Left lung (tissue), 10 donors: ENCODE results near the gene PAK4. TPM values are rescaled to one million over a fixed set of nuclear protein-coding genes. Genes with fewer than 3 reads are reported as not detected.

Experiments
- ATAC-seq: fragments of 200-7000 bp; cut with Tn5 transposase; one replicate; pipeline ENCODE4 v1.9.1; 2020; ENCODE audit warnings: moderate library complexity
- DNase-seq, 4 donors: peaks; one replicate each; pipeline ENCODE4 v3.0.0-alpha.2; 2013 to 2020
- H3K27ac ChIP-seq, 2 donors: fragments of 200-600 bp; sonication (generic) in 1 of 2; one replicate each; pipeline versions ENCODE4 v1.5.0 to v1.8.0; 2020 to 2021
- H3K27me3 ChIP-seq, 2 donors: fragments of 200-600 bp; sonication (generic) in 1 of 2; one replicate each; pipeline versions ENCODE4 v1.5.0 to v1.8.0; 2020 to 2021
- H3K36me3 ChIP-seq, 2 donors: fragments of 200-600 bp; sonication (generic) in 1 of 2; one replicate each; pipeline versions ENCODE4 v1.5.0 to v1.8.0; 2020 to 2021
- H3K4me1 ChIP-seq, 2 donors: fragments of 200-600 bp; one replicate each; pipeline ENCODE4 v1.8.0; 2021
- H3K4me3 ChIP-seq, 2 donors: fragments of 200-600 bp; sonication (generic) in 1 of 2; one replicate each; pipeline versions ENCODE4 v1.5.0 to v1.8.0; 2020 to 2021; ENCODE audit warnings: mild to moderate bottlenecking in 1 of 2
- H3K9me3 ChIP-seq, 2 donors: fragments of 200-600 bp; sonication (generic) in 1 of 2; one replicate each; pipeline versions ENCODE4 v1.5.0 to v1.8.0; 2020 to 2021
- intact Hi-C, 2 donors: fragments of 100-400 bp; cut with DNase I; formaldehyde crosslinking; loops; one replicate each; pipeline versions ENCODE4 v1.11.2 to v1.14.2; 2022
- polyA plus RNA-seq, 6 donors: library from polyadenylated mRNA; unstranded; fragments of 120-200 nt; gene quantifications; one replicate each; pipeline ENCODE4 v1.2.1, GENCODE V29; 2013; ENCODE audit not compliant: insufficient read length in 6 of 6
- total RNA-seq, 2 donors: library from RNA; stranded (reverse); fragmentation: NEBNext Ultra II Directional; extraction: Animal tissue kit (Norgen Biotek cat#: 25700); gene quantifications; one replicate each; pipeline ENCODE4 v1.2.1, GENCODE V29; 2021
- TF ChIP-seq, protein P1 (sequence below), 2 donors: fragments of 200-600 bp; sonication (generic) in 1 of 2; IDR thresholded peaks; one replicate each; pipeline versions ENCODE4 v1.5.0 to v1.8.0; 2021; ENCODE audit warnings: antibody characterized with exemption in 2 of 2
- donor health status: DM: no; HTN: yes; CAD: no.
- donor health status: DM: no; HTN: no; CAD: no.

Gene PAK4
- total and polyA plus RNA-seq, 8 donors, result 40.9 to 62.3 (median 50.0) TPM

DNA sequence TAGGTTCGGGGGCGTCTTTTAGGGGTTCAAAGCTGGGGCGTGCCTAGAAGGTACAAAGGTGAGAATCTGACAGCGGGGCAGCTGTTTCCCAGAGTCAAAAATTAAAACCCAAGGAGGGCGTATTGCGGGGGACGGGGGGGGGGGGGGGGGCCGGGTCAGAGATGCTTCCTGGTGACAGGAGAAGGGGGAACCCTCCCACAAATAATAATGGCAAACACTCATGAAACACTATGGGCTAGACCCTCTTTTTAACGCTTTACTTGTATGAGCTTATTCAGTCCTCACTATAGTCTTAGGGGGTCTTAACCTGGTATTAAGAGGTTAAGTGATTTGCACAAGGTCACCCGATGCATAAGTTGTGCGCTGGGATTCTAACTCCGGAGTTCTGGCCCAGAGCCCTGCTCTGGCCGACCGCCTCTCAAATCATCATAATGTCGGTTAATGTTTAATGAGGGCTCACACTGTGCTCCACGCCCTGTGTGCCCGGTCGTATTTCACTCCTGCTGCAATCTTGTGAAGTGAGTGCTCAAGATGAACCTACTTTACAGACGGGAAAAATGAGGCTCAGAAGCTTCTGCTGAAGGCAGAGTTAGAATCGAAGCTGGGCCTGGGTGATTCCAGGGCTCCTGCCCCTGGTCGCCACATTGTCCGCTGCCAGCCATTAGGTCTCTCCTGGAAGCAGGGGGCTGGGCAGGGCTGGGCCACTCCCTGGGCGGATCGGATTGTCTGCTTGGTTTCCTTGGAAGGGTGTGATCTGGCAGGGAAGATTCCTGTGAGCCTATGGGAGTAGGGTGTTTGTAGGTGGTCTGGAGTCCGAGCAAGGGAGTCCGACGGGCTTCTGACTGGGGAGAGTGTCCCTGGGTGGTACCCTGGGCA is 964 bp downstream of the PAK4 start:
- TF ChIP-seq, protein P1, sequence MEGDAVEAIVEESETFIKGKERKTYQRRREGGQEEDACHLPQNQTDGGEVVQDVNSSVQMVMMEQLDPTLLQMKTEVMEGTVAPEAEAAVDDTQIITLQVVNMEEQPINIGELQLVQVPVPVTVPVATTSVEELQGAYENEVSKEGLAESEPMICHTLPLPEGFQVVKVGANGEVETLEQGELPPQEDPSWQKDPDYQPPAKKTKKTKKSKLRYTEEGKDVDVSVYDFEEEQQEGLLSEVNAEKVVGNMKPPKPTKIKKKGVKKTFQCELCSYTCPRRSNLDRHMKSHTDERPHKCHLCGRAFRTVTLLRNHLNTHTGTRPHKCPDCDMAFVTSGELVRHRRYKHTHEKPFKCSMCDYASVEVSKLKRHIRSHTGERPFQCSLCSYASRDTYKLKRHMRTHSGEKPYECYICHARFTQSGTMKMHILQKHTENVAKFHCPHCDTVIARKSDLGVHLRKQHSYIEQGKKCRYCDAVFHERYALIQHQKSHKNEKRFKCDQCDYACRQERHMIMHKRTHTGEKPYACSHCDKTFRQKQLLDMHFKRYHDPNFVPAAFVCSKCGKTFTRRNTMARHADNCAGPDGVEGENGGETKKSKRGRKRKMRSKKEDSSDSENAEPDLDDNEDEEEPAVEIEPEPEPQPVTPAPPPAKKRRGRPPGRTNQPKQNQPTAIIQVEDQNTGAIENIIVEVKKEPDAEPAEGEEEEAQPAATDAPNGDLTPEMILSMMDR (IDR thresholded peaks at IDR 0.05), result no peak
- no peaks in the 10 kb centered on the region for H3K9me3 ChIP-seq
- intact Hi-C loops, result no loop called here
- H3K4me3 ChIP-seq, result peak overlapping the region; percentile 84 to 89
- H3K36me3 ChIP-seq, result no peaks in the 10 kb centered on the region
- peaks cover 12 to 62% of the 10 kb centered on the region in 2 donors for H3K4me1 ChIP-seq
- peak in 3 of 4 donors; percentile 29 to 70 (median 54) for DNase-seq
- H3K27me3 ChIP-seq, result no peaks in the 10 kb centered on the region
- H3K27ac ChIP-seq, result peak overlapping the region; percentile 56 to 88
- peak; percentile 67 for ATAC-seq

DNA sequence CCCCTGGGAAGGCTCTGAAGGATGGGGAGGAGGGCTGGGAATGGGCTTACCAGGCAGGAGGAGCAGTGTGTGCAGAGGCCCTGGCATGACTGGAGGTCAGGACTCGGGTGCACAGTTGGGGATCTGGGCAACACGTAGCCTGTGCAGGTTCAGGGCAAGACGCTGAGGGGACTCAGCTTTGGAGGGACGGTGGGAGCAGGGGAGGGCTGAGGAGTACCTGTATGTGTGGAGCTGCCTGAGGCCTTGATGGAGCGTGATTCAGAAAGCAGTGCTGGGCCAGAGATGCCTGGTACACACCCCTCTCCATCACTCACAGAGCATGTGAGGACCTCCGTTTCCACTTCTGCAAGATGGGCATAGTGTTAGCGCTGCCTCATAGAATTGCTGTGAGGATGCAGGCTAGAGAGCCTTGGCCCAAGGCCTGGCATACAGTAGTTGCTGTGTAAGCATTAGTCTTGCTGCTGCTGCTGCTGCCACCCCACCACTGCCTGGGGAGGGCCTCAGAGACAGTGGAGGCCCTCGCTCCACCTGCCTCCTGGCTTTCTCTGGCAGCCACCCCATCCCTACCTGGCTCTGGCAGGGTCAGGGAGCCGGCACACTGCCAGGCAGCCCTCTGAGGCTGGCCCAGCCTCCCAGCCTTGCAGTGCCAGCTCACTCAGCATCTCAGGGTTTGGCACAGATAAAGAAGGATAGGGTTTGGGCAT is 2.4 kb downstream of the PAK4 start:
- intact Hi-C loops, result no loop called here
- Histone ChIP-seq H3K4me1 (peaks cover 18 to 77% of the 10 kb centered on the region in 2 donors), H3K27me3 (no peaks in the 10 kb centered on the region), H3K9me3 (no peaks in the 10 kb centered on the region), H3K27ac (peak overlapping the region; percentile 33 to 88), H3K36me3 (no peaks in the 10 kb centered on the region), H3K4me3 (peak overlapping the region in 1 of 2 donors; percentile 84)
- peak; percentile 3 for ATAC-seq
- no peak for DNase-seq
- TF ChIP-seq, protein P1 (IDR thresholded peaks at IDR 0.05), result no peak

DNA sequence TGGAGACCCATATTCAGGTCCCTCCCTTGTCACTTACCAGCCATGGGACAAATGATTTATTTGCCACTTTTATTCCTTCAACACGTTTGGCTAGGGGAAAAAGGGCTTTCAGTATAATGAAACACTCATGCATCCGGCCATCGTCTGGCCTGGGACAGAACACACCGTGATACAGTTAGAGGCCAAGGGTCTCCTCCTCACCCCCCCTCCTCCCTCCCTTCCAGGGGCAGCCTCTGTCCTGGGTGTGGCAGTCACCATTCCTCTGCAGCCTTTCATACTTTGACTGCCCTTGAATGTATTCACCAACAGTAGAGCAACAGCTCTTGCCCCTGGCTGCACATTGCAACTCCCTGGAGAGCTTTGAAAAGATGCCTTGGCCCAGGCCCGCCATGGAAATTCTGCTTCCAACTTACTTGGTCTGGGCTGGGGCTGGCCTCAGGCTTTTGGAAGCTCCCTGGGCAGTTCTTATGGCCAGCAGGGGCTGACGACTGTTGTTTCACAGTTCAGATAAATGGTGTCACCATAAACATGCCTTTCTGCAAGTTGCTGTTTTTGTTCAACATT is 3.0 kb downstream of the PAK4 start:
- Histone ChIP-seq H3K9me3 (no peaks in the 10 kb centered on the region), H3K27me3 (no peaks in the 10 kb centered on the region), H3K4me3 (no peak overlapping the region), H3K27ac (peak overlapping the region; percentile 33 to 88), H3K36me3 (no peaks in the 10 kb centered on the region), H3K4me1 (peaks cover 24 to 83% of the 10 kb centered on the region in 2 donors)
- DNase-seq, result no peak
- intact Hi-C loops, result no loop called here
- TF ChIP-seq, protein P1 (IDR thresholded peaks at IDR 0.05), result no peak
- ATAC-seq, result no peak

DNA sequence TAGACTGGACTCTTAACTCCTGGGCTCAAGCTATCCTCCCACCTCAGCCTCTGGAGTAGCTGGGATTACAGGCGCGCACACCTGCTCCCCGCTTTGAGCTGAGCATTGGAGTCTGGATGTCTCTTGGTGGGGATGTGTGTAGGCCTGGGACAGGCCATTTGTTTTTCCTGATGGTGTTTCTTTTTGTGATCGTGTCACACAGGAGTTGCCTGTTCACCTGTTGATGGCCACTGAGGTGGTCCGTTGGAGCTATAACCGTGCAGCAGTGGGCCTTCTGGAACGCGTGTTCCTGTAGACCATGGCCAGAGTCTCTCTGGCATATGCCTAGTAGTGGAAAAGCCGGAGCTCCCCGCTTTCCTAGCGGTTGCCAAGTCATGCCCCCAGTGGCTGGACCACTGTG is 3.5 kb downstream of the PAK4 start:
- intact Hi-C loops, result no loop called here
- H3K36me3 ChIP-seq, result no peaks in the 10 kb centered on the region
- no peak overlapping the region for H3K4me3 ChIP-seq
- no peak for DNase-seq
- no peaks in the 10 kb centered on the region for H3K27me3 ChIP-seq
- peak overlapping the region in 1 of 2 donors; percentile 88 for H3K27ac ChIP-seq
- TF ChIP-seq, protein P1 (IDR thresholded peaks at IDR 0.05), result no peak
- no peaks in the 10 kb centered on the region for H3K9me3 ChIP-seq
- peaks cover 27 to 88% of the 10 kb centered on the region in 2 donors for H3K4me1 ChIP-seq
- ATAC-seq, result no peak
